CD4-positive, alpha-beta T cell (primary cell): ENCODE measurements around the gene IRAG1. TPM values are rescaled to one million over a fixed set of nuclear protein-coding genes. Genes with fewer than 3 reads are reported as not detected.

Experiments used
- ATAC-seq: fragments of 200-7000 bp; cut with Tn5 transposase; one replicate; pipeline ENCODE4 v1.10.0; 2022; ENCODE audit warnings: mild to moderate bottlenecking; ENCODE audit not compliant: poor library complexity
- CTCF ChIA-PET: fragments of 350-600 bp; sonication (Branson Sonifier 250); formaldehyde crosslinking; loops from one replicate; lab custom pipeline; 2021; ENCODE audit warnings: antibody characterized with exemption, inconsistent platforms; lab: Charles Lee
- POLR2A ChIA-PET: fragments of 350-600 bp; sonication (Branson Sonifier 250); formaldehyde crosslinking; loops from one replicate; lab custom pipeline; 2021; ENCODE audit warnings: antibody characterized with exemption, inconsistent platforms; lab: Charles Lee
- DNase-seq, 14 experiments: peaks; one replicate each; pipeline ENCODE4 v3.0.0-alpha.2; 2013 to 2020; ENCODE audit warnings: mixed read lengths in 2 of 14
- H3K27ac ChIP-seq, 2 donors: one replicate each; pipeline versions ENCODE4 v1.5.1 to v1.7.0; 2013; ENCODE audit warnings: low read length in 2 of 2, low read depth in 1 of 2, mild to moderate bottlenecking in 1 of 2
- H3K27me3 ChIP-seq, 2 experiments: 1 replicate in 1 of 2; 2 replicates in 1 of 2; pipeline versions ENCODE4 v1.6.1 to v1.7.0; 2013; ENCODE audit warnings: low read length in 2 of 2, control low read depth in 1 of 2, mild to moderate bottlenecking in 1 of 2, moderate library complexity in 1 of 2; ENCODE audit not compliant: insufficient read depth in 2 of 2, control insufficient read depth in 1 of 2
- H3K36me3 ChIP-seq: one replicate; pipeline ENCODE4 v1.6.1; 2013; ENCODE audit warnings: low read length, control low read depth; ENCODE audit not compliant: insufficient read depth
- H3K4me1 ChIP-seq: one replicate; pipeline ENCODE4 v1.6.1; 2013; ENCODE audit warnings: low read length, control low read depth; ENCODE audit not compliant: insufficient read depth
- H3K4me3 ChIP-seq: one replicate; pipeline ENCODE4 v1.5.1; 2013; ENCODE audit warnings: mild to moderate bottlenecking, low read length, moderate library complexity
- H3K9me3 ChIP-seq, 2 experiments: 1 replicate in 1 of 2; 2 replicates in 1 of 2; pipeline versions ENCODE4 v1.6.1 to v1.7.0; 2013; ENCODE audit warnings: low read length in 2 of 2, mild to moderate bottlenecking in 2 of 2, control low read depth in 1 of 2, moderate library complexity in 1 of 2; ENCODE audit not compliant: control insufficient read depth in 1 of 2, insufficient read depth in 1 of 2
- H3K27ac Mint-ChIP-seq: one replicate; pipeline ENCODE4 v1.8.0; 2020; ENCODE audit warnings: mixed read lengths
- H3K27me3 Mint-ChIP-seq: one replicate; pipeline ENCODE4 v1.8.0; 2021; ENCODE audit warnings: mixed read lengths
- H3K36me3 Mint-ChIP-seq: one replicate; pipeline ENCODE4 v1.8.0; 2021; ENCODE audit warnings: low read depth, mixed read lengths
- H3K4me1 Mint-ChIP-seq: one replicate; pipeline ENCODE4 v1.8.0; 2021; ENCODE audit warnings: low read depth, mixed read lengths
- H3K4me3 Mint-ChIP-seq: one replicate; pipeline ENCODE4 v1.8.0; 2020; ENCODE audit warnings: mild to moderate bottlenecking, mixed read lengths
- H3K9me3 Mint-ChIP-seq: one replicate; pipeline ENCODE4 v1.8.0; 2020; ENCODE audit warnings: mixed read lengths
- CTCF ChIP-seq: fragments of 200-600 bp; IDR thresholded peaks from one replicate; pipeline ENCODE4 v1.8.0; 2022; ENCODE audit warnings: antibody characterized with exemption, mild to moderate bottlenecking
- intact Hi-C, 2 experiments: fragments of 100-400 bp; cut with DNase I in 1 of 2; cut with micrococcal nuclease in 1 of 2; formaldehyde crosslinking; loops; one replicate each; pipeline versions ENCODE4 v1.15.1 to v1.9.0; 2023 to 2025; cut with DNase I, micrococcal nuclease
- total RNA-seq, 174 experiments: library from RNA in 2 of 174; stranded (reverse) in 2 of 174; gene quantifications; one replicate each; pipeline ENCODE4 v1.2.3 and lab custom pipeline; 2021 to 2026

IRAG1 gene
- total RNA-seq, 2 experiments from 2014 or later: not detected

- peaks cover 0 to 6% of the 10 kb centered on the region in 2 experiments for H3K9me3 ChIP-seq
- no peak overlapping the region for H3K27ac ChIP-seq
- Mint-ChIP-seq H3K27ac (no peak overlapping the region), H3K4me1 (peaks cover 10% of the 10 kb centered on the region), H3K36me3 (no peaks in the 10 kb centered on the region), H3K27me3 (peaks cover 12% of the 10 kb centered on the region), H3K9me3 (no peaks in the 10 kb centered on the region), H3K4me3 (no peak overlapping the region)
- DNase-seq: no peak
- POLR2A ChIA-PET: no interaction called here
- CTCF ChIA-PET: no interaction called here
- H3K36me3 ChIP-seq: no peaks in the 10 kb centered on the region
- H3K4me3 ChIP-seq: no peak overlapping the region
- no peak for TF ChIP-seq CTCF
- no peak for ATAC-seq
- intact Hi-C loops: loop anchor here (5.0 to 10.0 kb wide), 4 partner anchors 79 to 966 kb away; no protein-coding TSS in a partner anchor
- H3K27me3 ChIP-seq: no peaks in the 10 kb centered on the region
- peaks cover 11% of the 10 kb centered on the region for H3K4me1 ChIP-seq
Measured at GRCh38 chr11:10731064-10731680, 37.6 kb upstream of the IRAG1 start.

- ChIA-PET POLR2A (interaction anchor here (0.6 kb wide), 1 partner anchor 47 kb away, joined by 3 read pairs; no protein-coding TSS in a partner anchor), CTCF (no interaction called here)
- Histone ChIP-seq H3K4me1 (peaks cover 12% of the 10 kb centered on the region), H3K4me3 (no peak overlapping the region), H3K9me3 (peaks cover 0 to 6% of the 10 kb centered on the region in 2 experiments), H3K27ac (no peak overlapping the region), H3K36me3 (no peaks in the 10 kb centered on the region), H3K27me3 (no peaks in the 10 kb centered on the region)
- Mint-ChIP-seq H3K4me3 (no peak overlapping the region), H3K36me3 (no peaks in the 10 kb centered on the region), H3K27ac (no peak overlapping the region), H3K4me1 (peaks cover 12% of the 10 kb centered on the region), H3K27me3 (peaks cover 12% of the 10 kb centered on the region), H3K9me3 (no peaks in the 10 kb centered on the region)
- ATAC-seq (no peak), DNase-seq (peak in 2 of 14 experiments; percentile 27 to 37)
- intact Hi-C loops: loop anchor here (5.0 to 10.0 kb wide), 4 partner anchors 78 to 965 kb away; no protein-coding TSS in a partner anchor
- no peak for TF ChIP-seq CTCF
Measured at GRCh38 chr11:10730151-10730550, 36.6 kb upstream of the IRAG1 start.

- H3K4me1 ChIP-seq: peaks cover 14% of the 10 kb centered on the region
- Mint-ChIP-seq H3K9me3 (no peaks in the 10 kb centered on the region), H3K27ac (no peak overlapping the region), H3K4me1 (peaks cover 14% of the 10 kb centered on the region), H3K27me3 (peaks cover 12% of the 10 kb centered on the region), H3K36me3 (no peaks in the 10 kb centered on the region), H3K4me3 (no peak overlapping the region)
- H3K9me3 ChIP-seq: peaks cover 0 to 6% of the 10 kb centered on the region in 2 experiments
- H3K36me3 ChIP-seq: no peaks in the 10 kb centered on the region
- intact Hi-C loops: no loop called here
- H3K27ac ChIP-seq: no peak overlapping the region
- CTCF ChIA-PET: no interaction called here
- TF ChIP-seq CTCF: no peak
- POLR2A ChIA-PET: interaction anchor here (1.1 kb wide), 1 partner anchor 323 kb away, joined by 3 read pairs; no protein-coding TSS in a partner anchor
- H3K4me3 ChIP-seq: no peak overlapping the region
- DNase-seq: no peak
- no peak for ATAC-seq
- H3K27me3 ChIP-seq: no peaks in the 10 kb centered on the region
Measured at GRCh38 chr11:10728789-10729472, 35.4 kb upstream of the IRAG1 start.
